ES-I3 (cell line): Measurements from ENCODE around the gene C16orf87.
"Not testable (repeated sequence)": the region's sequence is repeated elsewhere in the genome, so short reads cannot be mapped to it uniquely, and the experiment has no call there.

Experiments
- H3K36me3 ChIP-seq: 2 replicates; pipeline ENCODE4 v1.6.1; 2013; ENCODE audit warnings: mild to moderate bottlenecking, low read length, control low read depth, moderate library complexity; ENCODE audit not compliant: insufficient read depth
- H3K4me1 ChIP-seq: 2 replicates; pipeline ENCODE4 v1.6.1; 2013; ENCODE audit warnings: mild to moderate bottlenecking, control low read depth, low read length; ENCODE audit not compliant: insufficient read depth
- H3K9ac ChIP-seq: 2 replicates; pipeline ENCODE4 v1.6.1; 2013; ENCODE audit warnings: low read depth, mild to moderate bottlenecking, low read length, moderate library complexity
- H3K9me3 ChIP-seq: 2 replicates; pipeline ENCODE4 v1.6.1; 2013; ENCODE audit warnings: mild to moderate bottlenecking, low read length, moderate library complexity; ENCODE audit not compliant: control insufficient read depth, insufficient read depth

C16orf87 gene

GRCh38 chr16:46830902-46831647 is at the start of gene C16orf87:
C16orf87 (minus strand) TSS chr16:46831180; CDS start chr16:46831149, 31 bp downstream.
- peaks cover 13% of the 10 kb centered on the region for H3K4me1 ChIP-seq

GRCh38 chr16:46875243-46875642 is 44.3 kb upstream of the C16orf87 start:
- H3K9me3 ChIP-seq: no peaks in the 10 kb centered on the region
- no peaks in the 10 kb centered on the region for H3K36me3 ChIP-seq
- peaks cover 7% of the 10 kb centered on the region; the same call in 1 of the 2 replicates for H3K4me1 ChIP-seq
- no peak overlapping the region for H3K9ac ChIP-seq

More at GRCh38 chr16:46830902-46831647, at the start of gene C16orf87:
- H3K9ac ChIP-seq: peak within 1 kb of the TSS; percentile 86
- no peaks in the 10 kb centered on the region for H3K9me3 ChIP-seq
- H3K36me3 ChIP-seq: no peaks in the 10 kb centered on the region

- peaks cover 7% of the 10 kb centered on the region; the same call in 1 of the 2 replicates for H3K4me1 ChIP-seq
- no peaks in the 10 kb centered on the region for H3K36me3 ChIP-seq
- H3K9ac ChIP-seq: no peak overlapping the region
- no peaks in the 10 kb centered on the region for H3K9me3 ChIP-seq
Measured at GRCh38 chr16:46873201-46873600, 42.2 kb upstream of the C16orf87 start.

- Histone ChIP-seq H3K4me1 (peaks cover 7% of the 10 kb centered on the region; the same call in 1 of the 2 replicates), H3K36me3 (no peaks in the 10 kb centered on the region), H3K9me3 (no peaks in the 10 kb centered on the region), H3K9ac (no peak overlapping the region)
Measured at GRCh38 chr16:46871597-46871996, 40.6 kb upstream of the C16orf87 start.

- not testable (repeated sequence) for H3K36me3 ChIP-seq, H3K9me3 ChIP-seq, H3K9ac ChIP-seq, H3K4me1 ChIP-seq
Measured at GRCh38 chr16:46868891-46869290, 37.9 kb upstream of the C16orf87 start.

GRCh38 chr16:46867486-46867885 is 36.5 kb upstream of the C16orf87 start:
- not testable (repeated sequence) for H3K9me3 ChIP-seq, H3K9ac ChIP-seq, H3K36me3 ChIP-seq, H3K4me1 ChIP-seq

- H3K9ac ChIP-seq: no peak overlapping the region
- H3K4me1 ChIP-seq: peaks cover 4% of the 10 kb centered on the region; the same call in 1 of the 2 replicates
- no peaks in the 10 kb centered on the region for H3K36me3 ChIP-seq
- H3K9me3 ChIP-seq: no peaks in the 10 kb centered on the region
Measured at GRCh38 chr16:46866286-46866685, 35.3 kb upstream of the C16orf87 start.

- Histone ChIP-seq H3K9ac (no peak overlapping the region), H3K36me3 (no peaks in the 10 kb centered on the region), H3K9me3 (no peaks in the 10 kb centered on the region), H3K4me1 (no peaks in the 10 kb centered on the region)
Measured at GRCh38 chr16:46862555-46863447, 31.8 kb upstream of the C16orf87 start.

GRCh38 chr16:46859719-46860152 is 28.8 kb upstream of the C16orf87 start:
- Histone ChIP-seq H3K9me3 (no peaks in the 10 kb centered on the region), H3K9ac (no peak overlapping the region), H3K4me1 (no peaks in the 10 kb centered on the region), H3K36me3 (no peaks in the 10 kb centered on the region)

GRCh38 chr16:46858151-46858550 is 27.2 kb upstream of the C16orf87 start:
- Histone ChIP-seq H3K36me3 (no peaks in the 10 kb centered on the region), H3K4me1 (no peaks in the 10 kb centered on the region), H3K9ac (no peak overlapping the region), H3K9me3 (no peaks in the 10 kb centered on the region)

- Histone ChIP-seq H3K9me3 (no peaks in the 10 kb centered on the region), H3K4me1 (no peaks in the 10 kb centered on the region), H3K9ac (no peak overlapping the region), H3K36me3 (no peaks in the 10 kb centered on the region)
Measured at GRCh38 chr16:46857368-46857945, 26.5 kb upstream of the C16orf87 start.

GRCh38 chr16:46855389-46855788 is 24.4 kb upstream of the C16orf87 start:
- Histone ChIP-seq H3K9ac (no peak overlapping the region), H3K4me1 (no peaks in the 10 kb centered on the region), H3K36me3 (no peaks in the 10 kb centered on the region), H3K9me3 (no peaks in the 10 kb centered on the region)

- Histone ChIP-seq H3K9me3 (no peaks in the 10 kb centered on the region), H3K4me1 (no peaks in the 10 kb centered on the region), H3K36me3 (no peaks in the 10 kb centered on the region), H3K9ac (no peak overlapping the region)
Measured at GRCh38 chr16:46854846-46855245, 23.9 kb upstream of the C16orf87 start.

GRCh38 chr16:46853713-46854443 is 22.9 kb upstream of the C16orf87 start:
- Histone ChIP-seq H3K36me3 (no peaks in the 10 kb centered on the region), H3K9ac (no peak overlapping the region), H3K9me3 (no peaks in the 10 kb centered on the region), H3K4me1 (no peaks in the 10 kb centered on the region)
